Osteoblast (primary cell): ENCODE results near the gene QSOX1. TPM values are rescaled to one million over a fixed set of nuclear protein-coding genes. Genes with fewer than 3 reads are reported as not detected.
"Not testable (repeated sequence)": the region's sequence is repeated elsewhere in the genome, so short reads cannot be mapped to it uniquely, and the experiment has no call there.

Experiments used
- DNase-seq: peaks from one replicate; pipeline ENCODE4 v3.0.0; 2011; ENCODE audit warnings: low spot score, mixed read lengths; ENCODE audit not compliant: insufficient read length; ENCODE audit errors: missing footprints
- H2AFZ ChIP-seq: 2 replicates; pipeline ENCODE4 v1.6.0; 2011; ENCODE audit warnings: mild to moderate bottlenecking, low read length
- H3K27ac ChIP-seq: 2 replicates; pipeline ENCODE4 v1.5.1; 2011; ENCODE audit warnings: mild to moderate bottlenecking, low read depth, low read length, moderate library complexity
- H3K27me3 ChIP-seq: 2 replicates; pipeline ENCODE4 v1.6.0; 2012; ENCODE audit warnings: mild to moderate bottlenecking, control low read depth, inconsistent platforms, low read length, moderate library complexity; ENCODE audit not compliant: insufficient read depth
- H3K36me3 ChIP-seq: 2 replicates; pipeline ENCODE4 v1.5.1; 2011; ENCODE audit warnings: mild to moderate bottlenecking, low read length, control low read depth, moderate library complexity; ENCODE audit not compliant: insufficient read depth
- H3K4me1 ChIP-seq: 2 replicates; pipeline ENCODE4 v1.5.1; 2011; ENCODE audit warnings: mild to moderate bottlenecking, low read length, control low read depth, moderate library complexity; ENCODE audit not compliant: insufficient read depth
- H3K4me2 ChIP-seq: 2 replicates; pipeline ENCODE4 v1.6.0; 2011; ENCODE audit warnings: mild to moderate bottlenecking, low read length; ENCODE audit not compliant: insufficient read depth
- H3K4me3 ChIP-seq: fragments of 200-600 bp; sonication (generic); 3 replicates; pipeline ENCODE4 v1.5.1; 2012; ENCODE audit warnings: mild to moderate bottlenecking, low read length, inconsistent platforms; ENCODE audit not compliant: insufficient read depth
- H3K79me2 ChIP-seq: 2 replicates; pipeline ENCODE4 v1.6.0; 2012; ENCODE audit warnings: mild to moderate bottlenecking, low read length, control low read depth, inconsistent platforms; ENCODE audit not compliant: insufficient read depth
- H3K9me3 ChIP-seq: 2 replicates; pipeline ENCODE4 v1.5.1; 2011; ENCODE audit warnings: low read depth, low read length, control low read depth
- H4K20me1 ChIP-seq: 2 replicates; pipeline ENCODE4 v1.6.0; 2012; ENCODE audit warnings: mild to moderate bottlenecking, low read length, control low read depth; ENCODE audit not compliant: insufficient read depth
- CTCF ChIP-seq: IDR thresholded peaks from 2 replicates; pipeline ENCODE4 v1.5.1; 2011; ENCODE audit warnings: mild to moderate bottlenecking, low read depth, low read length, moderate library complexity; ENCODE audit errors: extremely low read depth
- total RNA-seq: library from RNA; depleted of rRNA; stranded (reverse); fragments of >200 nt; gene quantifications from 2 replicates; pipeline ENCODE4 v1.2.3, GENCODE V29; 2012

QSOX1 gene
- total RNA-seq, 1 donor: 373 TPM

DNA sequence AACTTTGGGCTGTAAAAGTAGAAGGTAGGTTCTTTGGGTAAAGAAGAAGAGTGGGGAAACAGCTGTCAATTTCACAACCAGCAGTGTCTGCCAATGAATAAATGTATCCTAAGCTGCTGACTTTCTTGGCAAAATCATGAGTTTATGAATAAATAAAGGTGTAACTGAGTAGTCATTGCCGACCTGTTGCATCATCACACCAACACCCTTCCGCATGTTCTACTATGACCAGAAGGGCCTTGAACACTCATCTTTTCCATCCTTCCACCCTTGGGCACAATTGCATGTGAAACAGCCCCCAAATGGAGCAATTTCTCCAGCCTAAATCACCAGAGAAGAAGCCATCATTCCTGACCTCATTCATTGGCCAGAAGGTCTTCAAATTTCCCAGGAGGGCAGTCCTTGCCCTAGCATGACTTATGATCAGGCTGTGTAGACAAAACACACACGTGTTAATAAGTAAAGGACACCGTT is 31.2 kb upstream of the QSOX1 start:
- no peak overlapping the region for H3K4me2 ChIP-seq
- H3K36me3 ChIP-seq: no peaks in the 10 kb centered on the region
- H4K20me1 ChIP-seq: no peaks in the 10 kb centered on the region
- no peak overlapping the region for H2AFZ ChIP-seq
- DNase-seq: peak; percentile 68
- no peak overlapping the region for H3K27ac ChIP-seq
- H3K4me1 ChIP-seq: no peaks in the 10 kb centered on the region
- no peaks in the 10 kb centered on the region for H3K27me3 ChIP-seq
- H3K79me2 ChIP-seq: no peaks in the 10 kb centered on the region
- no peak for TF ChIP-seq CTCF
- H3K4me3 ChIP-seq: no peak overlapping the region
- H3K9me3 ChIP-seq: no peaks in the 10 kb centered on the region

GRCh38 chr1:180130651-180131050 is 24.0 kb upstream of the QSOX1 start:
- H3K27me3 ChIP-seq: no peaks in the 10 kb centered on the region
- H3K4me1 ChIP-seq: peaks cover 16% of the 10 kb centered on the region
- peak overlapping the region; percentile 68 for H3K27ac ChIP-seq
- H2AFZ ChIP-seq: no peak overlapping the region
- no peak for DNase-seq
- no peaks in the 10 kb centered on the region for H3K36me3 ChIP-seq
- no peak overlapping the region for H3K4me3 ChIP-seq
- H3K4me2 ChIP-seq: no peak overlapping the region
- no peaks in the 10 kb centered on the region for H3K79me2 ChIP-seq
- no peaks in the 10 kb centered on the region for H4K20me1 ChIP-seq
- no peak for TF ChIP-seq CTCF
- no peaks in the 10 kb centered on the region for H3K9me3 ChIP-seq

DNA sequence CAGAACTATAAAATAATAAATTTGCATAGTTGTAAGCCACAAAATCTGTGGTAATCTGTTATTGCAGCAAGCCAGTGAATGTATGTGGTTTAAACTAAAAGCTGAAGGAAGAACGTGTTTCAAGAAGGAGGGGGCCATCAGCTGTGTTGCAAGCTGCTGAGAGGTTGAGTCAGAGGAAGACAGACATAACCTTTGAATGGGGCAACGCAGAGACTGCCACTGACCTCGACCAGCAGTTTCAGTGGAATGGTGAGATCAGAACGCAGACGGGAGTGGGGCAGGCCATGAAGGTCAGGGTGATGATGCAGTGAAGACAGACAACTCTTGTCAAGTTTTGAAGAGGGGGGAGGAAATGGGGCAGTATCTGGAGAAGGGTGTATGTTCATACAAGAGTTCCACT is 23.2 kb upstream of the QSOX1 start:
- Histone ChIP-seq H3K4me2 (peak overlapping the region; percentile 43), H3K4me3 (no peak overlapping the region), H4K20me1 (no peaks in the 10 kb centered on the region), H2AFZ (peak overlapping the region; percentile 56), H3K4me1 (peaks cover 23% of the 10 kb centered on the region), H3K9me3 (no peaks in the 10 kb centered on the region), H3K27me3 (no peaks in the 10 kb centered on the region), H3K27ac (peak overlapping the region; percentile 68), H3K79me2 (no peaks in the 10 kb centered on the region), H3K36me3 (no peaks in the 10 kb centered on the region)
- TF ChIP-seq CTCF: no peak
- DNase-seq: peak; percentile 92

DNA sequence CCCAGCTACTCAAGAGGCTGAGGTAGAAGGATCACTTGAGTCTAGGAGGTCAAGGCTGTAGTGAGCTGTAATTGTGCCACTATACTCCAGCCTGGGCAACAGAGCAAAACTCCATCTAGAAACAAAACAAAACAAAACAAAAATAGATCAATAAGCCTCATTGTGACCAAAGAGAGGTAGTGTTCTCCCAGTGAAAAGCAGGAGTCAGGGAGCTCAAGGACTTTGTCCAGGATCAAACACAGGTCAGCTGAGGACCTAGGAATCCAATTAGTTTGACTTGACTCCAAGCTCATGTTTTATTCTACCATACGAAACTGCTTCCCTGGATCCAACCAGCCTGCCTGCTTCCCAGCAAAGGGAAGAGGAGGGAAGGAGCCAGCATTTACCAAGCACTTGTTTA is 21.5 kb upstream of the QSOX1 start:
- Histone ChIP-seq H3K4me1 (peaks cover 23% of the 10 kb centered on the region), H3K27ac (no peak overlapping the region), H3K9me3 (no peaks in the 10 kb centered on the region), H3K27me3 (no peaks in the 10 kb centered on the region), H4K20me1 (no peaks in the 10 kb centered on the region), H3K4me2 (no peak overlapping the region), H3K79me2 (no peaks in the 10 kb centered on the region), H3K36me3 (no peaks in the 10 kb centered on the region), H3K4me3 (no peak overlapping the region), H2AFZ (no peak overlapping the region)
- TF ChIP-seq CTCF: no peak
- no peak for DNase-seq

DNA sequence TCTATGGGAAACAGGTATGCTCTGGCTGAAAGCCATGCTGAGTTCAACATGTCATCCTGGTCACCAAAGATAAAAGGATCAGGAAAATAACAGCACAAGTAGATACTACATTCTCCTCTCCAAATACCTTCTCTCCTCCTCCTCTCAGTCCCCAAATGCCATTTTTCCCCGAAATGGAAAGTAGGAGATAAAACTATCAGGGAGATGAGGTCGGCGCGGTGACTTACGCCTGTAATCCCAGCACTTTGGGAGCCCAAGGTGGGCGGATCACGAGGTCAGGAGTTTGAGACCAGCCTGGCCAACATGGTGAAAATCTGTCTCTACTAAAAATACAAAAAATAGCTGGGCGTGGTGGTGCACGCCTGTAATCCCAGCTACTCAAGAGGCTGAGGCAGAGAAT is 21.0 kb upstream of the QSOX1 start:
- H3K9me3 ChIP-seq, H2AFZ ChIP-seq, H3K4me3 ChIP-seq, H3K27ac ChIP-seq, H3K36me3 ChIP-seq, DNase-seq, H3K27me3 ChIP-seq, H3K79me2 ChIP-seq, H4K20me1 ChIP-seq, H3K4me2 ChIP-seq: not testable (repeated sequence)
- H3K4me1 ChIP-seq: peaks cover 23% of the 10 kb centered on the region
